Panc1 (cell line): Measurements from ENCODE around the gene SGPL1. TPM values are rescaled to one million over a fixed set of nuclear protein-coding genes. Genes with fewer than 3 reads are reported as not detected.

Source experiments
- ATAC-seq: fragments of 200-7000 bp; cut with Tn5 transposase; 2 replicates; pipeline ENCODE4 v1.9.1; 2020; ENCODE audit warnings: mild to moderate bottlenecking, moderate library complexity
- BruUV-seq: library from RNA; stranded (reverse); fragments of 400-500 nt; replicated peaks from 2 replicates; lab custom pipeline; 2021; lab: Mats Ljungman, UMichigan
- CTCF ChIA-PET: fragments of 300-600 bp; sonication (Branson Sonifier 250); formaldehyde crosslinking; loops from one replicate; lab custom pipeline; 2022; ENCODE audit warnings: antibody characterized with exemption; lab: Charles Lee
- POLR2A ChIA-PET: fragments of 300-600 bp; sonication (Branson Sonifier 250); formaldehyde crosslinking; loops from one replicate; lab custom pipeline; 2022; ENCODE audit warnings: antibody characterized with exemption; lab: Charles Lee
- DNase-seq: peaks from one replicate; pipeline ENCODE4 v3.0.0-alpha.2; 2010; ENCODE audit warnings: low read depth, low spot score
- H3K27ac ChIP-seq: 2 replicates; pipeline ENCODE4 v1.5.1; 2011; ENCODE audit warnings: mild to moderate bottlenecking, low read length, inconsistent platforms
- H3K27me3 ChIP-seq: fragments of 200-500 bp; sonication (Bioruptor generic); 2 replicates; pipeline ENCODE4 v1.6.0; 2014; ENCODE audit warnings: low read length, inconsistent platforms; ENCODE audit not compliant: control insufficient read depth, insufficient read depth
- H3K36me3 ChIP-seq: fragments of 200-500 bp; sonication (Bioruptor generic); 2 replicates; pipeline ENCODE4 v1.5.1; 2014; ENCODE audit warnings: inconsistent platforms, mild to moderate bottlenecking, low read length, moderate library complexity; ENCODE audit not compliant: control insufficient read depth, insufficient read depth
- H3K4me1 ChIP-seq: 2 replicates; pipeline ENCODE4 v1.5.1; 2011; ENCODE audit warnings: inconsistent platforms, mild to moderate bottlenecking, low read length, moderate library complexity; ENCODE audit not compliant: control insufficient read depth, insufficient read depth
- H3K4me3 ChIP-seq, 2 experiments: 2 replicates each; pipeline ENCODE4 v1.5.1; 2011 to 2012; ENCODE audit warnings: low read depth in 2 of 2, low read length in 2 of 2, mild to moderate bottlenecking in 2 of 2, inconsistent platforms in 1 of 2, moderate library complexity in 1 of 2
- H3K9me3 ChIP-seq: fragments of 200-500 bp; sonication (Bioruptor generic); 2 replicates; pipeline ENCODE4 v1.5.1; 2014; ENCODE audit warnings: low read depth, mild to moderate bottlenecking, inconsistent platforms, low read length, moderate library complexity; ENCODE audit not compliant: control insufficient read depth, insufficient read depth
- POLR2AphosphoS5 ChIP-seq: IDR thresholded peaks from 2 replicates; pipeline ENCODE4 v1.6.1; 2012; ENCODE audit warnings: mild to moderate bottlenecking, low read depth, low read length, moderate library complexity
- SIN3A ChIP-seq: IDR thresholded peaks from 2 replicates; pipeline ENCODE4 v1.6.1; 2012; ENCODE audit warnings: low read depth, mild to moderate bottlenecking, low read length, moderate library complexity, borderline replicate concordance; ENCODE audit not compliant: insufficient read depth
- TCF7L2 ChIP-seq: IDR thresholded peaks from 2 replicates; pipeline ENCODE4 v1.6.1; 2011; ENCODE audit warnings: mild to moderate bottlenecking, low read depth, low read length, inconsistent platforms
- in situ Hi-C: cut with HindIII; loops from 2 replicates; pipeline ENCODE4 v1.10.0; 2016; ENCODE audit warnings: low sequenced_read_pairs, low pct_unique_long_range_greater_than_20kb
- intact Hi-C: fragments of 100-400 bp; cut with micrococcal nuclease; formaldehyde crosslinking; loops from one replicate; pipeline ENCODE4 v1.10.0; 2022; ENCODE audit not compliant: unreplicated experiment
- total RNA-seq: library from RNA; stranded (reverse); gene quantifications from one replicate; pipeline ENCODE4 v1.2.1, GENCODE V29; 2021; ENCODE audit not compliant: unreplicated experiment
- TF ChIP-seq, protein P1 (sequence below): fragments of 450-650 bp; IDR thresholded peaks from 2 replicates; pipeline ENCODE4 v1.5.1; 2017; ENCODE audit warnings: mild to moderate bottlenecking
- TF ChIP-seq, protein P2 (sequence below), 2 experiments: IDR thresholded peaks; 2 replicates each; pipeline ENCODE4 v1.6.1; 2011 to 2012; ENCODE audit warnings: low read depth in 2 of 2, control low read depth in 1 of 2, low read length in 1 of 2, mild to moderate bottlenecking in 1 of 2, moderate library complexity in 1 of 2; ENCODE audit not compliant: insufficient read depth in 1 of 2

Gene SGPL1
- total RNA-seq, 1 experiment from 2014 or later = 103 TPM

DNA sequence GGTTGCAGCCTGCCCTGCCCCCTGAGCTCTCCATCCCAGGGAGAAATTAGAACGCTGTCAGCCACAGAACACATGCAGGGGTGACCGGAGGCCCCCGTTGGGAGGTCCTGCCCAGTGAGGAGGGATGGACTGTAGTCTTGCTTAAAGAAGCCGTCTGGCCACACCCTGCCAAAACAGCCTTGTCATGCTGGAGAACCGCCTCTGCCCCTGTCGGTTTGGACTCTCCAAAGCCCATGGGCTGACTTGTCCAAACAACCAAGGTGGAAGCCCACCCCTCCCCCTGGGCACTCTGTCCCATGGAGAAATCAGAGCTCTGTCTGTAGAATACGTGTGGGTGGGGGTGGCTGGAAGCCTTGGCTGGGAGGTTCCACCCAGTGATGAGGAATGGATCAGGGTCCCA, 17.9 kb upstream of the SGPL1 start:
- H3K36me3 ChIP-seq = no peaks in the 10 kb centered on the region
- peaks cover 13% of the 10 kb centered on the region for H3K27me3 ChIP-seq
- intact Hi-C loops = no loop called here
- CTCF ChIA-PET = no interaction called here
- ATAC-seq (no peak), DNase-seq (no peak)
- H3K27ac ChIP-seq = no peak overlapping the region
- no peak overlapping the region for H3K4me3 ChIP-seq
- TF ChIP-seq TCF7L2 (no peak), SIN3A (no peak), POLR2AphosphoS5 (no peak)
- TF ChIP-seq, protein P1, sequence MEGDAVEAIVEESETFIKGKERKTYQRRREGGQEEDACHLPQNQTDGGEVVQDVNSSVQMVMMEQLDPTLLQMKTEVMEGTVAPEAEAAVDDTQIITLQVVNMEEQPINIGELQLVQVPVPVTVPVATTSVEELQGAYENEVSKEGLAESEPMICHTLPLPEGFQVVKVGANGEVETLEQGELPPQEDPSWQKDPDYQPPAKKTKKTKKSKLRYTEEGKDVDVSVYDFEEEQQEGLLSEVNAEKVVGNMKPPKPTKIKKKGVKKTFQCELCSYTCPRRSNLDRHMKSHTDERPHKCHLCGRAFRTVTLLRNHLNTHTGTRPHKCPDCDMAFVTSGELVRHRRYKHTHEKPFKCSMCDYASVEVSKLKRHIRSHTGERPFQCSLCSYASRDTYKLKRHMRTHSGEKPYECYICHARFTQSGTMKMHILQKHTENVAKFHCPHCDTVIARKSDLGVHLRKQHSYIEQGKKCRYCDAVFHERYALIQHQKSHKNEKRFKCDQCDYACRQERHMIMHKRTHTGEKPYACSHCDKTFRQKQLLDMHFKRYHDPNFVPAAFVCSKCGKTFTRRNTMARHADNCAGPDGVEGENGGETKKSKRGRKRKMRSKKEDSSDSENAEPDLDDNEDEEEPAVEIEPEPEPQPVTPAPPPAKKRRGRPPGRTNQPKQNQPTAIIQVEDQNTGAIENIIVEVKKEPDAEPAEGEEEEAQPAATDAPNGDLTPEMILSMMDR = no peak
- TF ChIP-seq, protein P2, sequence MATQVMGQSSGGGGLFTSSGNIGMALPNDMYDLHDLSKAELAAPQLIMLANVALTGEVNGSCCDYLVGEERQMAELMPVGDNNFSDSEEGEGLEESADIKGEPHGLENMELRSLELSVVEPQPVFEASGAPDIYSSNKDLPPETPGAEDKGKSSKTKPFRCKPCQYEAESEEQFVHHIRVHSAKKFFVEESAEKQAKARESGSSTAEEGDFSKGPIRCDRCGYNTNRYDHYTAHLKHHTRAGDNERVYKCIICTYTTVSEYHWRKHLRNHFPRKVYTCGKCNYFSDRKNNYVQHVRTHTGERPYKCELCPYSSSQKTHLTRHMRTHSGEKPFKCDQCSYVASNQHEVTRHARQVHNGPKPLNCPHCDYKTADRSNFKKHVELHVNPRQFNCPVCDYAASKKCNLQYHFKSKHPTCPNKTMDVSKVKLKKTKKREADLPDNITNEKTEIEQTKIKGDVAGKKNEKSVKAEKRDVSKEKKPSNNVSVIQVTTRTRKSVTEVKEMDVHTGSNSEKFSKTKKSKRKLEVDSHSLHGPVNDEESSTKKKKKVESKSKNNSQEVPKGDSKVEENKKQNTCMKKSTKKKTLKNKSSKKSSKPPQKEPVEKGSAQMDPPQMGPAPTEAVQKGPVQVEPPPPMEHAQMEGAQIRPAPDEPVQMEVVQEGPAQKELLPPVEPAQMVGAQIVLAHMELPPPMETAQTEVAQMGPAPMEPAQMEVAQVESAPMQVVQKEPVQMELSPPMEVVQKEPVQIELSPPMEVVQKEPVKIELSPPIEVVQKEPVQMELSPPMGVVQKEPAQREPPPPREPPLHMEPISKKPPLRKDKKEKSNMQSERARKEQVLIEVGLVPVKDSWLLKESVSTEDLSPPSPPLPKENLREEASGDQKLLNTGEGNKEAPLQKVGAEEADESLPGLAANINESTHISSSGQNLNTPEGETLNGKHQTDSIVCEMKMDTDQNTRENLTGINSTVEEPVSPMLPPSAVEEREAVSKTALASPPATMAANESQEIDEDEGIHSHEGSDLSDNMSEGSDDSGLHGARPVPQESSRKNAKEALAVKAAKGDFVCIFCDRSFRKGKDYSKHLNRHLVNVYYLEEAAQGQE (IDR thresholded peaks at IDR 0.05; ENCODE audit: insufficient read depth in 1 of 2, low read depth in 2 of 2, low read length in 1 of 2) = no peak
- H3K4me1 ChIP-seq = no peaks in the 10 kb centered on the region
- BruUV-seq = no TSS peak
- POLR2A ChIA-PET = no interaction called here
- no peaks in the 10 kb centered on the region for H3K9me3 ChIP-seq
- in situ Hi-C loops = no loop called here

DNA sequence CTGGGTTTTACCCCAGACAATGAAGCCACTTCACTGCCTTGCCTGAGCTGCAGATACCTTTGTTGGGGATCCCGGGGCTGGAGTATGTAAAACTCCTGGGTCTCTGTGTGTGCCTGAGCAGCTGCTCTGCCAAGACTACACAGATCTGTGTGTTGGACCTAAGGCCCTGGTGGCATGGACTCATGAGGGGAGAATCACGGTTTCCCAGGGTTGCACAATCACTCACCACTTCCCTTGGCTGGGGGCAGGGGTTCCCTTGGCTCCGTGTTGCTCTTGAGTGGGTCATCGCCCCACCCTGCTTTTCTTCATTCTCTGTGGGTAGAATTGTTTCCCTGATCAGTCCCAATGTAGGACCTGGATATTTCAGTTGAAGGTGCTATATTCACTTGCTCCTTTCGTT, 16.6 kb upstream of the SGPL1 start:
- intact Hi-C loops = no loop called here
- BruUV-seq = no TSS peak
- ATAC-seq = no peak
- ChIA-PET POLR2A (no interaction called here), CTCF (no interaction called here)
- no peaks in the 10 kb centered on the region for H3K4me1 ChIP-seq
- no peak overlapping the region for H3K4me3 ChIP-seq
- in situ Hi-C loops = no loop called here
- DNase-seq = no peak
- no peaks in the 10 kb centered on the region for H3K36me3 ChIP-seq
- no peak overlapping the region for H3K27ac ChIP-seq
- peaks cover 9% of the 10 kb centered on the region for H3K27me3 ChIP-seq
- TF ChIP-seq, protein P1 = no peak
- TF ChIP-seq SIN3A = no peak
- TF ChIP-seq POLR2AphosphoS5 = no peak
- no peak for TF ChIP-seq TCF7L2
- TF ChIP-seq, protein P2 (IDR thresholded peaks at IDR 0.05; ENCODE audit: insufficient read depth in 1 of 2, low read depth in 2 of 2, low read length in 1 of 2) = no peak
- H3K9me3 ChIP-seq = no peaks in the 10 kb centered on the region
